Keratinocyte (primary cell): ENCODE results near the gene ARHGEF28. TPM values are rescaled to one million over a fixed set of nuclear protein-coding genes. Genes with fewer than 3 reads are reported as not detected.

ENCODE experiments used
- DNase-seq: peaks from one replicate; pipeline ENCODE4 v3.0.0-alpha.2; 2011; ENCODE audit warnings: low read depth, missing footprints, low spot score
- FAIRE-seq: peaks from 2 replicates; lab custom pipeline; 2011; peaks lifted over from hg19 to GRCh38; lab: Jason Lieb, UNC
- H2AFZ ChIP-seq: 2 replicates; pipeline ENCODE4 v1.6.0; 2012; ENCODE audit warnings: low read length, control low read depth, inconsistent platforms; ENCODE audit not compliant: control insufficient read depth
- H3K27ac ChIP-seq: 2 replicates; pipeline ENCODE4 v1.5.1; 2011; ENCODE audit warnings: low read length; ENCODE audit not compliant: control insufficient read depth, insufficient read depth
- H3K27me3 ChIP-seq: 3 replicates; pipeline ENCODE4 v1.6.0; 2011; ENCODE audit warnings: low read length; ENCODE audit not compliant: control insufficient read depth, insufficient read depth; ENCODE audit errors: extremely low read depth
- H3K36me3 ChIP-seq, 2 experiments: 2 replicates in 1 of 2; 3 replicates in 1 of 2; pipeline ENCODE4 v1.5.1; 2011; ENCODE audit warnings: low read length in 2 of 2, mild to moderate bottlenecking in 1 of 2; ENCODE audit not compliant: control insufficient read depth in 2 of 2, insufficient read depth in 2 of 2; ENCODE audit errors: extremely low read depth in 1 of 2
- H3K4me1 ChIP-seq: 3 replicates; pipeline ENCODE4 v1.5.1; 2011; ENCODE audit warnings: low read length; ENCODE audit not compliant: control insufficient read depth, insufficient read depth; ENCODE audit errors: extremely low read depth
- H3K4me2 ChIP-seq: 3 replicates; pipeline ENCODE4 v1.6.0; 2011; ENCODE audit warnings: low read depth, low read length; ENCODE audit not compliant: control insufficient read depth, insufficient read depth; ENCODE audit errors: extremely low read depth
- H3K4me3 ChIP-seq, 3 experiments: fragments of 200-600 bp in 1 of 3; sonication (generic) in 1 of 3; 2 replicates in 2 of 3; 3 replicates in 1 of 3; pipeline ENCODE4 v1.5.1; 2011 to 2016; ENCODE audit warnings: low read length in 3 of 3, mild to moderate bottlenecking in 3 of 3, control low read depth in 2 of 3, inconsistent platforms in 1 of 3, low read depth in 1 of 3, mixed read lengths in 1 of 3, mixed run types in 1 of 3, moderate library complexity in 1 of 3; ENCODE audit not compliant: control insufficient read depth in 2 of 3, insufficient read depth in 2 of 3; ENCODE audit errors: extremely low read depth in 1 of 3
- H3K79me2 ChIP-seq: 2 replicates; pipeline ENCODE4 v1.6.0; 2012; ENCODE audit warnings: low read length; ENCODE audit not compliant: control insufficient read depth, insufficient read depth
- H3K9ac ChIP-seq: 3 replicates; pipeline ENCODE4 v1.6.0; 2011; ENCODE audit warnings: low read length; ENCODE audit not compliant: control insufficient read depth, insufficient read depth; ENCODE audit errors: extremely low read depth
- H3K9me1 ChIP-seq: 3 replicates; pipeline ENCODE4 v1.6.0; 2011; ENCODE audit warnings: low read length; ENCODE audit not compliant: control insufficient read depth, insufficient read depth; ENCODE audit errors: extremely low read depth
- H3K9me3 ChIP-seq: 2 replicates; pipeline ENCODE4 v1.5.1; 2012; ENCODE audit warnings: low read depth, low read length; ENCODE audit not compliant: control insufficient read depth
- H4K20me1 ChIP-seq: 3 replicates; pipeline ENCODE4 v1.6.0; 2011; ENCODE audit warnings: low read length; ENCODE audit not compliant: control insufficient read depth, insufficient read depth; ENCODE audit errors: extremely low read depth
- CTCF ChIP-seq, 3 experiments: IDR thresholded peaks in 1 of 3; conservative IDR thresholded peaks in 1 of 3; optimal IDR thresholded peaks in 1 of 3; 2 replicates in 2 of 3; 3 replicates in 1 of 3; pipeline versions ENCODE3 to v1.5.1; 2011; ENCODE audit warnings: low read length in 3 of 3, mild to moderate bottlenecking in 3 of 3, moderate library complexity in 2 of 3, control low read depth in 1 of 3, inconsistent platforms in 1 of 3; ENCODE audit not compliant: insufficient read depth in 2 of 3; ENCODE audit errors: extremely low read depth in 1 of 3
- EZH2 ChIP-seq: IDR thresholded peaks from one replicate; pipeline ENCODE4 v1.6.1; 2012; ENCODE audit warnings: inconsistent platforms, mild to moderate bottlenecking, low read length, moderate library complexity
- dilution Hi-C: fragments of 300-500 bp; cut with MboI; formaldehyde crosslinking; loops from one replicate; pipeline ENCODE4 v1.7.0; 2020; ENCODE audit warnings: low sequenced_read_pairs; ENCODE audit not compliant: extremely low pct_ligation_motif_present
- polyA plus RNA-seq, 5 experiments: library from polyadenylated mRNA; depleted of rRNA in 3 of 5; stranded (reverse) in 3 of 5; stranded (forward) in 1 of 5; unstranded in 1 of 5; fragments of >200 nt; gene quantifications; 1 replicate in 1 of 5; 2 replicates in 3 of 5; 3 replicates in 1 of 5; pipeline versions ENCODE4 v1.2.1 to v1.2.3, GENCODE V29; 2011 to 2012; ENCODE audit warnings: missing spikeins in 2 of 5, low read depth in 1 of 5, low replicate concordance in 1 of 5

ARHGEF28 gene
- polyA plus RNA-seq, 1 donor (not counting 4 experiments of a cell fraction or from before 2014, with no cell fraction given), result 31.6 TPM

GRCh38 chr5:73682176-73682575 lies 56.2 kb downstream of the ARHGEF28 start:
- no peaks in the 10 kb centered on the region for H4K20me1 ChIP-seq
- H3K4me3 ChIP-seq, result no peak overlapping the region
- H2AFZ ChIP-seq, result no peak overlapping the region
- TF ChIP-seq EZH2 (no peak), CTCF (optimal IDR thresholded peaks at IDR 0.05 in 1 of 3, IDR thresholded peaks at IDR 0.05 in 1 of 3, conservative IDR thresholded peaks at IDR 0.05 in 1 of 3; ENCODE audit: extremely low read depth in 1 of 3, insufficient read depth in 2 of 3, low read length in 3 of 3) (no peak)
- peaks cover 89% of the 10 kb centered on the region for H3K79me2 ChIP-seq
- no peak for DNase-seq
- no peak overlapping the region for H3K4me2 ChIP-seq
- H3K27me3 ChIP-seq, result no peaks in the 10 kb centered on the region
- no peaks in the 10 kb centered on the region for H3K9me1 ChIP-seq
- no peaks in the 10 kb centered on the region for H3K9me3 ChIP-seq
- no peak overlapping the region for H3K9ac ChIP-seq
- no peak overlapping the region for H3K27ac ChIP-seq
- dilution Hi-C loops, result no loop called here
- peaks cover 2% of the 10 kb centered on the region for H3K4me1 ChIP-seq
- H3K36me3 ChIP-seq, result peaks cover 10 to 15% of the 10 kb centered on the region in 2 experiments
- no peak for FAIRE-seq

GRCh38 chr5:73684691-73685090 lies 58.7 kb downstream of the ARHGEF28 start:
- Histone ChIP-seq H4K20me1 (no peaks in the 10 kb centered on the region), H3K79me2 (peaks cover 73% of the 10 kb centered on the region), H3K36me3 (peaks cover 10 to 13% of the 10 kb centered on the region in 2 experiments), H3K4me2 (no peak overlapping the region), H2AFZ (no peak overlapping the region), H3K27ac (no peak overlapping the region), H3K9me1 (no peaks in the 10 kb centered on the region), H3K9me3 (no peaks in the 10 kb centered on the region), H3K9ac (no peak overlapping the region), H3K4me1 (peaks cover 2% of the 10 kb centered on the region), H3K27me3 (no peaks in the 10 kb centered on the region), H3K4me3 (no peak overlapping the region)
- TF ChIP-seq CTCF (optimal IDR thresholded peaks at IDR 0.05 in 1 of 3, IDR thresholded peaks at IDR 0.05 in 1 of 3, conservative IDR thresholded peaks at IDR 0.05 in 1 of 3; ENCODE audit: extremely low read depth in 1 of 3, insufficient read depth in 2 of 3, low read length in 3 of 3), result no peak
- no peak for TF ChIP-seq EZH2
- DNase-seq, result no peak
- dilution Hi-C loops, result no loop called here
- FAIRE-seq, result peak; percentile 9
